Mesodermal cell (in vitro differentiated cells): Measurements from ENCODE around the gene NOSTRIN.

Source experiments
- H3K27ac ChIP-seq: 2 replicates; pipeline ENCODE4 v1.7.0; 2013; ENCODE audit warnings: mild to moderate bottlenecking, low read depth, low read length, moderate library complexity; ENCODE audit not compliant: severe bottlenecking
- H3K36me3 ChIP-seq: 2 replicates; pipeline ENCODE4 v1.7.1; 2013; ENCODE audit warnings: mild to moderate bottlenecking, low read length, moderate library complexity; ENCODE audit not compliant: control insufficient read depth, insufficient read depth
- H3K4me1 ChIP-seq: one replicate; pipeline ENCODE4 v1.7.1; 2013; ENCODE audit warnings: mild to moderate bottlenecking, low read length; ENCODE audit not compliant: insufficient read depth, control insufficient read depth, poor library complexity, severe bottlenecking
- H3K4me3 ChIP-seq: 2 replicates; pipeline ENCODE4 v1.7.0; 2013; ENCODE audit warnings: low read length, control low read depth, mild to moderate bottlenecking; ENCODE audit not compliant: insufficient read depth, poor library complexity, severe bottlenecking; ENCODE audit errors: extremely low read depth
- H3K9me3 ChIP-seq: 2 replicates; pipeline ENCODE4 v1.7.1; 2013; ENCODE audit warnings: mild to moderate bottlenecking, low read length, moderate library complexity; ENCODE audit not compliant: control insufficient read depth
- WGBS, 2 experiments: methylation state at CpG; one replicate each; pipeline ENCODE4 v1.1.5; 2013; ENCODE audit warnings: missing lambda C conversion rate in 2 of 2; ENCODE audit not compliant: insufficient coverage in 2 of 2; 5-methylcytosine and 5-hydroxymethylcytosine counted together

NOSTRIN gene

GRCh38 chr2:168773128-168773527 is 29.3 kb upstream of the NOSTRIN start:
- WGBS, 2 experiments = 20% methylated on average over 1 of the region's 2 CpGs; no CpG with 5 or more reads in 1 of the 2 experiments

GRCh38 chr2:168773719-168774521 is 28.5 kb upstream of the NOSTRIN start:
- peaks cover 5% of the 10 kb centered on the region for H3K4me1 ChIP-seq
- H3K27ac ChIP-seq = peak overlapping the region; percentile 64
- H3K9me3 ChIP-seq = peaks cover 10% of the 10 kb centered on the region
- 45 to 47% methylated on average over 3 to 4 of the region's 9 CpGs for WGBS, 2 experiments
- H3K36me3 ChIP-seq = peaks cover 8% of the 10 kb centered on the region
- H3K4me3 ChIP-seq = no peak overlapping the region

More at GRCh38 chr2:168773128-168773527, 29.3 kb upstream of the NOSTRIN start:
- peaks cover 8% of the 10 kb centered on the region for H3K36me3 ChIP-seq
- peaks cover 5% of the 10 kb centered on the region for H3K4me1 ChIP-seq
- peaks cover 10% of the 10 kb centered on the region for H3K9me3 ChIP-seq
- H3K27ac ChIP-seq = no peak overlapping the region
- no peak overlapping the region for H3K4me3 ChIP-seq

GRCh38 chr2:168775837-168776236 is 26.6 kb upstream of the NOSTRIN start:
- H3K27ac ChIP-seq = no peak overlapping the region
- no peak overlapping the region for H3K4me3 ChIP-seq
- H3K36me3 ChIP-seq = no peaks in the 10 kb centered on the region
- H3K9me3 ChIP-seq = peaks cover 10% of the 10 kb centered on the region
- no peaks in the 10 kb centered on the region for H3K4me1 ChIP-seq
- 29 to 88% methylated on average over 1 of the region's 1 CpG for WGBS, 2 experiments

GRCh38 chr2:168780669-168781071 is 21.8 kb upstream of the NOSTRIN start:
- no CpG with 5 or more reads among the region's 1 CpG for WGBS, 2 experiments
- H3K27ac ChIP-seq = no peak overlapping the region
- H3K4me1 ChIP-seq = no peaks in the 10 kb centered on the region
- H3K9me3 ChIP-seq = peaks cover 6% of the 10 kb centered on the region
- no peak overlapping the region for H3K4me3 ChIP-seq
- H3K36me3 ChIP-seq = no peaks in the 10 kb centered on the region

- H3K27ac ChIP-seq = no peak overlapping the region
- H3K4me3 ChIP-seq = no peak overlapping the region
- no peaks in the 10 kb centered on the region for H3K9me3 ChIP-seq
- whole genome bisulfite sequencing, 2 experiments = 100% methylated on average over 1 of the region's 2 CpGs; no CpG with 5 or more reads in 1 of the 2 experiments
- H3K36me3 ChIP-seq = no peaks in the 10 kb centered on the region
- H3K4me1 ChIP-seq = no peaks in the 10 kb centered on the region
Measured at GRCh38 chr2:168781191-168781817, 21.1 kb upstream of the NOSTRIN start.

- H3K36me3 ChIP-seq = no peaks in the 10 kb centered on the region
- no peak overlapping the region for H3K27ac ChIP-seq
- no peaks in the 10 kb centered on the region for H3K9me3 ChIP-seq
- H3K4me3 ChIP-seq = no peak overlapping the region
- H3K4me1 ChIP-seq = no peaks in the 10 kb centered on the region
- WGBS, 2 experiments = 87 to 100% methylated on average over 3 to 4 of the region's 4 CpGs
Measured at GRCh38 chr2:168782271-168782670, 20.2 kb upstream of the NOSTRIN start.

GRCh38 chr2:168784993-168785392 is 17.4 kb upstream of the NOSTRIN start:
- H3K9me3 ChIP-seq = no peaks in the 10 kb centered on the region
- no peaks in the 10 kb centered on the region for H3K4me1 ChIP-seq
- 100% methylated on average over 2 to 3 of the region's 3 CpGs for WGBS, 2 experiments
- no peak overlapping the region for H3K27ac ChIP-seq
- no peaks in the 10 kb centered on the region for H3K36me3 ChIP-seq
- no peak overlapping the region for H3K4me3 ChIP-seq

- Histone ChIP-seq H3K27ac (no peak overlapping the region), H3K4me3 (no peak overlapping the region), H3K36me3 (no peaks in the 10 kb centered on the region), H3K4me1 (no peaks in the 10 kb centered on the region), H3K9me3 (no peaks in the 10 kb centered on the region)
- 100% methylated on average over 2 of the region's 3 CpGs; no CpG with 5 or more reads in 1 of the 2 experiments for WGBS, 2 experiments
Measured at GRCh38 chr2:168787098-168787781, 15.2 kb upstream of the NOSTRIN start.

GRCh38 chr2:168787782-168788376 is 14.6 kb upstream of the NOSTRIN start:
- Histone ChIP-seq H3K9me3 (no peaks in the 10 kb centered on the region), H3K36me3 (no peaks in the 10 kb centered on the region), H3K4me1 (no peaks in the 10 kb centered on the region), H3K4me3 (no peak overlapping the region), H3K27ac (no peak overlapping the region)
- WGBS, 2 experiments = 100% methylated on average over 1 of the region's 1 CpG

- H3K36me3 ChIP-seq = no peaks in the 10 kb centered on the region
- no peaks in the 10 kb centered on the region for H3K4me1 ChIP-seq
- H3K27ac ChIP-seq = no peak overlapping the region
- no peak overlapping the region for H3K4me3 ChIP-seq
- WGBS, 2 experiments = 94 to 95% methylated on average over 4 to 5 of the region's 7 CpGs
- H3K9me3 ChIP-seq = no peaks in the 10 kb centered on the region
Measured at GRCh38 chr2:168789776-168790175, 12.7 kb upstream of the NOSTRIN start.
